ENCODE data around the gene PPP1R26. TPM values are rescaled to one million over a fixed set of nuclear protein-coding genes. Genes with fewer than 3 reads are reported as not detected.
"Not testable (repeated sequence)": the region's sequence is repeated elsewhere in the genome, so short reads cannot be mapped to it uniquely, and the experiment has no call there.

Gene PPP1R26
- total RNA-seq, 1 donor from 2014 or later: 7.9 TPM

GRCh38 chr9:135440620-135441019, 39.0 kb upstream of the PPP1R26 start:
- intact Hi-C loops (cut with DNase I): no loop called here

GRCh38 chr9:135441105-135442071, 38.2 kb upstream of the PPP1R26 start:
- H3K36me3 ChIP-seq; H3K4me1 ChIP-seq; H3K9me3 ChIP-seq; H3K27ac ChIP-seq; DNase-seq (ENCODE audit: extremely low spot score in 2 of 2); H3K4me3 ChIP-seq; H3K27me3 ChIP-seq; intact Hi-C loops (cut with DNase I): not testable (repeated sequence)

More at GRCh38 chr9:135440620-135441019, 39.0 kb upstream of the PPP1R26 start:
- H3K27me3 ChIP-seq: no peaks in the 10 kb centered on the region
- H3K4me3 ChIP-seq: no peak overlapping the region
- no peak for TF ChIP-seq POLR2A (IDR thresholded peaks at IDR 0.05)
- TF ChIP-seq CTCF (IDR thresholded peaks at IDR 0.05): no peak
- no peak for TF ChIP-seq POLR2AphosphoS5 (IDR thresholded peaks at IDR 0.05; ENCODE audit: insufficient read depth in 1 of 2, low read depth in 1 of 2)
- H3K9me3 ChIP-seq: no peaks in the 10 kb centered on the region
- no peak overlapping the region for H3K27ac ChIP-seq
- DNase-seq (ENCODE audit: extremely low spot score in 2 of 2): no peak
- H3K36me3 ChIP-seq: no peaks in the 10 kb centered on the region
- no peaks in the 10 kb centered on the region for H3K4me1 ChIP-seq

GRCh38 chr9:135442075-135442474, 37.5 kb upstream of the PPP1R26 start:
- DNase-seq (ENCODE audit: extremely low spot score in 2 of 2): no peak
- Histone ChIP-seq H3K36me3 (no peaks in the 10 kb centered on the region), H3K27me3 (no peaks in the 10 kb centered on the region), H3K4me3 (no peak overlapping the region), H3K9me3 (no peaks in the 10 kb centered on the region), H3K4me1 (no peaks in the 10 kb centered on the region), H3K27ac (no peak overlapping the region)
- intact Hi-C loops (cut with DNase I): no loop called here
- no peak for TF ChIP-seq POLR2A (IDR thresholded peaks at IDR 0.05)
- no peak for TF ChIP-seq CTCF (IDR thresholded peaks at IDR 0.05)
- TF ChIP-seq POLR2AphosphoS5 (IDR thresholded peaks at IDR 0.05; ENCODE audit: insufficient read depth in 1 of 2, low read depth in 1 of 2): no peak

GRCh38 chr9:135443797-135444425, 35.7 kb upstream of the PPP1R26 start:
- H3K27me3 ChIP-seq: no peaks in the 10 kb centered on the region
- no peaks in the 10 kb centered on the region for H3K36me3 ChIP-seq
- TF ChIP-seq CTCF (IDR thresholded peaks at IDR 0.05) (no peak), POLR2AphosphoS5 (IDR thresholded peaks at IDR 0.05; ENCODE audit: insufficient read depth in 1 of 2, low read depth in 1 of 2) (no peak), POLR2A (IDR thresholded peaks at IDR 0.05) (no peak)
- no peak for DNase-seq (ENCODE audit: extremely low spot score in 2 of 2)
- no peaks in the 10 kb centered on the region for H3K9me3 ChIP-seq
- H3K4me3 ChIP-seq: no peak overlapping the region
- no peak overlapping the region for H3K27ac ChIP-seq
- intact Hi-C loops (cut with DNase I): no loop called here
- no peaks in the 10 kb centered on the region for H3K4me1 ChIP-seq

- H3K9me3 ChIP-seq: no peaks in the 10 kb centered on the region
- H3K27me3 ChIP-seq: no peaks in the 10 kb centered on the region
- H3K27ac ChIP-seq: no peak overlapping the region
- no peaks in the 10 kb centered on the region for H3K4me1 ChIP-seq
- H3K36me3 ChIP-seq: no peaks in the 10 kb centered on the region
- DNase-seq (ENCODE audit: extremely low spot score in 2 of 2): no peak
- TF ChIP-seq POLR2A (IDR thresholded peaks at IDR 0.05): no peak
- no peak for TF ChIP-seq POLR2AphosphoS5 (IDR thresholded peaks at IDR 0.05; ENCODE audit: insufficient read depth in 1 of 2, low read depth in 1 of 2)
- TF ChIP-seq CTCF (IDR thresholded peaks at IDR 0.05): no peak
- intact Hi-C loops (cut with DNase I): no loop called here
- H3K4me3 ChIP-seq: no peak overlapping the region
These were observed 32.5 kb upstream of the PPP1R26 start for GRCh38 chr9:135447126-135447525.
